Measurements from ENCODE around the gene RILPL1.

GRCh38 chr12:123550700-123551099 lies 17.2 kb upstream of the RILPL1 start:
- TF ChIP-seq EZH2phosphoT487 (IDR thresholded peaks at IDR 0.05; ENCODE audit: insufficient read depth, low read depth): no peak
- no peak for TF ChIP-seq EZH2 (IDR thresholded peaks at IDR 0.05; ENCODE audit: insufficient read depth, poor library complexity, severe bottlenecking)

Measured in GM23248 (cell line).